HG02798 (cell line): ENCODE measurements around the gene LMF1.
"Not testable (repeated sequence)": the region's sequence is repeated elsewhere in the genome, so short reads cannot be mapped to it uniquely, and the experiment has no call there.

ENCODE experiments used
- ATAC-seq: cut with Tn5 transposase; IDR thresholded peaks from one replicate; pipeline ENCODE4 v1.9.1; 2021; ENCODE audit warnings: mild to moderate bottlenecking; ENCODE audit not compliant: unreplicated experiment, poor library complexity

The LMF1 gene

GRCh38 chr16:886802-887731 lies 83.7 kb downstream of the LMF1 start:
- ATAC-seq, result no peak

- no peak for ATAC-seq
Observed at GRCh38 chr16:886084-886543, 84.7 kb downstream of the LMF1 start.

GRCh38 chr16:885391-885790 lies 85.4 kb downstream of the LMF1 start:
- ATAC-seq, result no peak

GRCh38 chr16:884232-884631 lies 86.6 kb downstream of the LMF1 start:
- ATAC-seq, result no peak

- ATAC-seq, result no peak
Observed at GRCh38 chr16:883781-884180, 87.0 kb downstream of the LMF1 start.

GRCh38 chr16:883340-883739 lies 87.4 kb downstream of the LMF1 start:
- ATAC-seq, result no peak

- not testable (repeated sequence) for ATAC-seq
Observed at GRCh38 chr16:882671-883070, 88.1 kb downstream of the LMF1 start.

GRCh38 chr16:882256-882655 lies 88.5 kb downstream of the LMF1 start:
- no peak for ATAC-seq

GRCh38 chr16:881219-882097 lies 89.3 kb downstream of the LMF1 start:
- ATAC-seq, result no peak

- no peak for ATAC-seq
Observed at GRCh38 chr16:880471-881171, 90.2 kb downstream of the LMF1 start.

- ATAC-seq, result no peak
Observed at GRCh38 chr16:879986-880385, 90.8 kb downstream of the LMF1 start.

- no peak for ATAC-seq
Observed at GRCh38 chr16:879461-879861, 91.3 kb downstream of the LMF1 start.

- no peak for ATAC-seq
Observed at GRCh38 chr16:878886-879285, 91.9 kb downstream of the LMF1 start.

- no peak for ATAC-seq
Observed at GRCh38 chr16:878072-878784, 92.6 kb downstream of the LMF1 start.

GRCh38 chr16:877242-878071 lies 93.3 kb downstream of the LMF1 start:
- ATAC-seq, result no peak

- no peak for ATAC-seq
Observed at GRCh38 chr16:876523-877241, 94.1 kb downstream of the LMF1 start.

- no peak for ATAC-seq
Observed at GRCh38 chr16:876041-876335, 94.8 kb downstream of the LMF1 start.

- ATAC-seq, result no peak
Observed at GRCh38 chr16:875182-876040, 95.4 kb downstream of the LMF1 start.
